HG03045 (cell line): ENCODE results near the gene MEP1B.

ENCODE experiments used
- ATAC-seq: cut with Tn5 transposase; IDR thresholded peaks from one replicate; pipeline ENCODE4 v1.9.1; 2021; ENCODE audit warnings: mild to moderate bottlenecking, moderate library complexity; ENCODE audit not compliant: unreplicated experiment

The MEP1B gene

DNA sequence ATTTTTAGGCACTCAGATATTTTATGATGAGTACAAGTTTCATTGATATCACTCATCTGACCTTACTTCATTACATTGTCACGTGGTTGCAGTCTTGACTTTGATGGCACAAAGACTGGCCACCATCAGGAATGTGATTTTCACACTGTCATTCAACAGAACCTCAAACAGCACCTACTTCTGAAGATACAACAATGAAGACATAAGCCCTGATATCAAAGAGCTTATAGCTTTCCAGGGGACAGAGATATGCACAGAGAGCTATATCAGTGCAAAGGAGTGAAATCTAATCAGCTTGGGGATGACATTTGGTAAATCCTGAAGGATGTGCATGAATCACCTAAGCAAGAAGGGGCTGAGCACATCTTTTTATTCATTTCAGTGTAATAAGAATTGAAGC lies 72.3 kb downstream of the MEP1B start:
- ATAC-seq, result no peak

DNA sequence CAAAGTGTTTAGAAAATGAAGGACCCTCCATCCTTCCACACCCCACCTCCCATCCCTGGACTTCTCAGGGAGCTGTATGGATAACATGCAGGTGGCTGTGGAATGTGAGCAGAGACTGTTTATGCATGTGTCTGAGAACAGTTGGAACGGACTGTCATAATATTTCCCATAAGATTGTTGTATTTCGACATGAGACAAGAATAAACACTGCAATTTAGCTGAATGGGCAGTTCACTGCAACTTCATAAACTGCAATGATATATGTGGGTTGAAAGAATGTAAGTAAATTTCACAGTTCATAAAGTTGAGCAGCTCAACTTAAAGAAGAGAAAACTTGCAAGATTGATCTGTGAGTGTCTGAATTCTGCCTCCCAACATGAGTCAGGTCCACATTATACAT lies 74.6 kb downstream of the MEP1B start:
- ATAC-seq, result no peak

GRCh38 chr18:32267463-32267862 lies 77.6 kb downstream of the MEP1B start:
- no peak for ATAC-seq
